Measurements from ENCODE around the gene CD151.

CD151 gene

DNA sequence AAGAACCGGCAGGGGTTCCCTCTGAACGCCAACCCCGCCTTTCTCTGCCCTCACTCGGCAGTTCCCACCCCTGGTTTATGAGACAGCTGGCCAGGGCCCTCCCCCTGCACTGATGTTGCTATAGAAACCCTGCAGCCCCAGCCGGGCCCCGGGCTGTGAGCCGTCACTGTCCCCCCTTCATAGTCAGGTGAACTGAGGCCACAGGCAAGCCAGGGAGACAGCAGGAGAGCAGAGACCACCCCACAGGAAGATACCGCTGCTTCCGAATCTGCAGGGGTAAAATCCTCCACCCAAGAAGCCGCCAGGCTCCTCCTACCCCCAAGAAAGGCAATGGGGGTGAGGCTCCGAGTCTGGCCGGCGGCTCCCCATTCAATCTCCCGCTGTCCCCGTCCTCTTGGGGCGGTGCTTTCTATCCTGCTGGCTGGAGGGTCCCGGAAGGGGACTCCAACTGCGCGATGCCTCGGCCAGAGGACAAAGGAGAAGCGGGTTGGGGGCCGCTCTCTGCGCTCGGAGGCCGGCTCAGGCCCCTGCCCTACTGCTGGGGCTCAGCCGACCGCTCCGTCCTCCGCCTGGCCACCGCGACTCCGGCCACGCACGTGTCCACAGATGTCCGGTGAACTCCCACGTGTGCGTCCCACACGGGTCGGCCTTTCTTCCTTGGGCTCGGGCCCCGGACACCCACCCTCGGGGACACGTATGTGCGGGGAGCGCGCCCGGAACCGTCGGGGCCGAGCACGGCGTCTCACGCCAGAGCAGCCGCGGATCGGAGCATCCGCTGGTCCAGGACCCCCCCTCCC, 35.3 kb upstream of the CD151 start:
- peak; percentile 82 for DNase-seq (ENCODE audit: low read depth)

GRCh38 chr11:798093-798713, 34.5 kb upstream of the CD151 start, which contains the start of gene SLC25A22:
SLC25A22 (minus strand) TSS chr11:798281; CDS start chr11:795006, 3,275 bp downstream.
- DNase-seq (ENCODE audit: low read depth): peak; percentile 65

DNA sequence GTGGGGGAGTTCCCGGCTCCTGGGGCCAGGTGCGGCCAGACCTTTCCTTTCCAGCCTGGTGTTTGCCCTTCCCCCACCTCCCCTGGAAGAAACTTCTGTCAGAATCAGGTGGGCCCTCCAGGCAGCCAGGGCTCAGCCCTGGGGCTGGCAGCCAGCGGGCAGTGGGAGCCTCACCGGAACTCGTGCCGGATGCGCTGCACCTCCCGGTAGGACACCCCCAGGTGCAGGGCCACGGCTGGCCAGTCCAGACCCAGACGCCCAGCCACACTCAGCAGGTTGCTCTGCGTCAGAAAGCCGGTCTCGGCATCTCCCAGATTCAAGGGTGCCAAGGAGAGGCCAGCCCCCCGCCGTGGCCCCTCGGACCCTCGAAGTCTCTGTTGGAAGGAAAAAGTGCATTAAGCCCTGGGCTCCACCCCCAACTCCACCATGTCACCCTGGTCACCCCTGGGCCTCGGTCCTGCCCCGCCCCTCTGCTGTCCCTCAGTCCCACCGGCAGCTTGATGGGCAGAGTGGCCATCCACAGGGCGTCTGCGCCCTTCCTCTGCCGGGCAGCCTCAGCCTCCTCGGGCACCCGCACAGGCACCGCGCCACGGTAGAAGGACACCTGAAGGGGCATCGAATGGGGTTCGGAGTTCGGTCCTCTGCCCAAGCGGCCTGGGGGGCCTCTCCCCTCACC, 33.0 kb upstream of the CD151 start:
- no peak for DNase-seq (ENCODE audit: low read depth)

- DNase-seq (ENCODE audit: low read depth): no peak
Observed at GRCh38 chr11:800473-800872, 32.3 kb upstream of the CD151 start.

- DNase-seq (ENCODE audit: low read depth): no peak
Observed at GRCh38 chr11:801097-801780, 31.5 kb upstream of the CD151 start.

GRCh38 chr11:802018-802617, 30.6 kb upstream of the CD151 start:
- DNase-seq (ENCODE audit: low read depth): no peak

DNA sequence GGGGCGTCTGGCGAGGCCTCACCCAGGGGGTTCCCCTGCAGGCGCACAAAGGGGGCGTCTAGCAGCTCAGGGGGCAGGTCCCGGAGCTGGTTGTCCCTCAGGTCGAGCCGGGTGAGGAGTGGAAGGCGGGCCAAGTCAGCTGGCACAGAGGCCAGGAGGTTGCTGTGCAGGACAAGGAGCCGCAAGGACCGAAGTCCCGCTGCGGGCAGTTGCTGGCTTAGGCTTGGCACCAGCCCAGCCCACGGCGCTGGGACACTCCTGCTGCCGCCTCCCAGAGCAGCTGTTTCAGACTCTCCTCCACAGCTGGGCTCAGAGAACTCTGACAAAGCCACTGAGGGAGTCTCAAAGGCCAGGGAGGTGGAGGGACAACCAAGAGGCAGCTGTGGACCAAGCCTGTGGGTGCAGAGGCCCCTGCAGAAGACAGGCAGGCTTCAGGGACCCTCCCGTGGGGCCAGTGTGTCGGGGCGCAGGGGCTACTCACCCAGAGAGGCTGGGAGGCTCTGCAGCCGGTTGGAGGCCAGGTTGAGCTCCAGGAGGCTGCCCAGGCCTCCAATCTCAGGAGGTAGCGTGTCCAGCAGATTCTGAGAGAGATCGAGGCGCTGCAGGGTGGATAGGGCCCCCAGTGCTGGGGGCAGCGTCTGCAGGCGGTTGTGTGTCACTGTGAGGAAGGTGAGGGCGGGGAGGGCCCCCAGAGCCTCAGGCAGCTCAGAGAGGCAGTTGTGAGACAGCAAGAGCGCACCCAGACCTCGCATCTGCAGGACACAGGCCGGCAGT, 29.9 kb upstream of the CD151 start:
- DNase-seq (ENCODE audit: low read depth): no peak

DNA sequence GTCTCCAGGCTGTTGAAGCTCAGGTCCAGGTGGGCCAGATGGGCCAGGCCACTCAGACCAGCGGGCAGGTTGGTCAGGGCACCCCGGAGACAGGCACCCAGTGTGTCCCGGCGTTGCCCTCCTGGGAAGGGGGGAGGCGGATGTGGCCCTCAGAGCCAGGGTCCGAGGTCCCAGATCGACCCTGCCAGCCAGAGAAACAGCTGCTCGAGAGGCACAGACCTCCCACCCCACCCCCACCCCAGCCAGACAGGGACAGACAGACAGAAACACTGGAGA, 29.3 kb upstream of the CD151 start:
- no peak for DNase-seq (ENCODE audit: low read depth)

DNA sequence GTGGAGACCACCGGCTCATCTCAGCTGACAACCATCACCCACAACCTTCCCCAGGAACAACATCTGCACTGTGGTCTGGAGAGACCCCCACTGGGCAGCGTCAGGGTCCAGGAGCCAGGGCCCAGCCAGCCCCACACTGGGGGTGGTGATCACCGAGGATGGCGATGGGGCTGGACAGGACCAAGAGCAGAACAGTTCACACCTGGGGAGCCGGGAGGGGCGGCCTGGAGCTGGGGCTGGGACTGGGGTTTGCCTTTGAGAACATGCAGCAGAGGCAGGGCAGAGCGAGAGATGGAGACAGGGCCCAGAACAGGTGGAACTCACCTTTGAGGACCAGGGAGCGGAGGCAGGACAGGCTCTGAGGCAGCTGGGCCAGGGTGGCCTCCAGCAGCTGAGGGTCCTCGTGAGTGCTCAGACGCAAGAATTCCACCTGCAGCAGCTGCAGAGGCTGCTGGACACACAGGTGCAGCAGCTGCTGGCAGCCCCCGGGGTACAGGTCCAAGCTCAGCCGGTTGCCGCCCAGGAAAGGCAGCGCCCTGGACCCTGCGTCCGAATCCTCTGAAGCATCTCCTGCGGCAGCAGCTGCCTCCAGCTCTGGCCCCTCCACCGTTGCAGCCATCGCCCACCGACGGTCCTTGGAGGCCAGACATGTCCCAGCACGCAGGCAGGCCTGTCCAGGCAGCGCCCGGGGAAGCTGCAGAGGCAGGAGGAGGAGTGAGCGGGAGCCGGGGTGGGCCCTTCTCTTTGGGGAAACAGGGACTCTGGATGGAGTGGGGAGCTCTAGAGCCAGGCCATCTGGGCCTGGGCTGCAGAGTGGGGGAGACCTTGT, 28.8 kb upstream of the CD151 start:
- no peak for DNase-seq (ENCODE audit: low read depth)

GRCh38 chr11:804599-804964, 28.2 kb upstream of the CD151 start:
- no peak for DNase-seq (ENCODE audit: low read depth)

DNA sequence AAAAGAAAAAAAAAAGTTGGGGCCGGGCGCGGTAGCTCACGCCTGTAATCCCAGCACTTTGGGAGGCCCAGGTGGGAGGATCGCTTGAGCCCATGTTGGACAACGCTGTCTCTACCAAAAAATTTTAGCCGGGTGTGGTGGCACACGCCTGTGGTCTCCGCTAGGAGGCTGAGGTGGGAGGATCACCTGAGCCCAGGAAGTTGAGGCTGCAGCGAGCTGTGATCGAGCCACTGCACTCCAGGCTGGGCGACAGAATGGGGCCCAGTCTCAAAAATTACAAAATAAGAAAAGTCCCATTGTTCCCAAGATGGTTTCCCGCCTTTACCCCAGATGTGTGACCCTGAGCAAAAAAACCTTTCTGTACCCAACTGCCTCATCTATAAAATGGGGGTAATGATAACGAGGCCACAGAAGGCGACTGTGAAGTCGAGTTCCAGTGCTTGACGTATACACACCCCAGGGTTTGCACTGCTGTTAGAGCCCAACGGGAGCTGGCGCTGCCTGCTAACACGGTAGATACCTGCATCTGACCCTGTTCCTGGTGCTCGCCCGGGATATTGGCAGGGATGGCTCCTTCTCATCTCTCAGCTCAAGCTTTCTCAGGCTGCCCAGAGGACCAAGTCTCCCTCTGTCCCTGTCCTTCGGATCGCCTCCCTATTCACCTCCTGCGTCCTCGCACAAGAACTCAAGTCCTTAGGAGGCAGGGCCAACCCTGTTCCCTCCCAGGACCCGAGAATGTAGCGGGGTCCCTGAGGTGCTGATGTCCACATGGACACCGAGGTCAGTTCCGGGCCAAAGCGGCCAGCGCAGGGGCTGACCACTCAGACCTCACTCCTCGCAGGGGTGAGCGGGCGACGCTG, 24.1 kb upstream of the CD151 start:
- DNase-seq (ENCODE audit: low read depth): no peak

DNA sequence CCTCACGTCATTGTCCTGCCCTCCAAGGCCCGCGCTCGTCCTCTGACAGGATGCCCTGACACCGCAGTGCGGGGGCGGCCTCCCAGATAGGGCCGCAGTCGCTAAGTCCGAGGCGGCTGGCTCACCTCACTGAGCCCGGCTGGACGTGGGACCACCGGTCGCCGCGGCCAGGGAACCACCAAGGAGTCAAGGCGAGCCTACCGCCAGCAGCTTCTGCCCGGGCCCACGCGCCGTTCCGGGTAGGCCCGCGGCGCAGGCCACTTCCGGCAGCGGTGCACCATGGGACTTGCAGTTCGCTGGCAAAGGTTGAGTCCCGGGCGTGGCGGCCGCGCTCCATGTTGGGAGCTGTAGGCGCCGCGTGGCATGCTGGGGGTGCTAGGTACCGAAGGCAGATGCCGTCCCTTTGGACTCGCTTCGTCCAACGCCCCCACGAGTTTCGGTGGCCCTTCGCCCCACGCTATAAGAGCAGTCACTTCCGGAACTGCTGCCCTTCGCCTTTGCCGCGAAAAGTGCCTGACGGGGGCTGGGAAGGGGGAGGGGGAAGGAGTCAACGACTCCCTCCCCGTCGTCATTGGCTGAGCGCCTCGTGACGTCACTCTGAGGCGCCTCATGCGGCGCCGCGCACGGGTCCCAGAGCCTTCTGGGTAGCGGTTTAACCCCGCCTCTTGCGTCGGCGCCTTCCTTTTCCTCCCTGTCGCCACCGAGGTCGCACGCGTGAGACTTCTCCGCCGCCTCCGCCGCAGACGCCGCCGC, 23.3 kb upstream of the CD151 start, which contains the start of gene RPLP2:
RPLP2 (plus strand) TSS at position 681 of the 753 bp plus-strand sequence. CDS start 268 bp downstream, outside the sequence.
- DNase-seq (ENCODE audit: low read depth): peak; percentile 95

DNA sequence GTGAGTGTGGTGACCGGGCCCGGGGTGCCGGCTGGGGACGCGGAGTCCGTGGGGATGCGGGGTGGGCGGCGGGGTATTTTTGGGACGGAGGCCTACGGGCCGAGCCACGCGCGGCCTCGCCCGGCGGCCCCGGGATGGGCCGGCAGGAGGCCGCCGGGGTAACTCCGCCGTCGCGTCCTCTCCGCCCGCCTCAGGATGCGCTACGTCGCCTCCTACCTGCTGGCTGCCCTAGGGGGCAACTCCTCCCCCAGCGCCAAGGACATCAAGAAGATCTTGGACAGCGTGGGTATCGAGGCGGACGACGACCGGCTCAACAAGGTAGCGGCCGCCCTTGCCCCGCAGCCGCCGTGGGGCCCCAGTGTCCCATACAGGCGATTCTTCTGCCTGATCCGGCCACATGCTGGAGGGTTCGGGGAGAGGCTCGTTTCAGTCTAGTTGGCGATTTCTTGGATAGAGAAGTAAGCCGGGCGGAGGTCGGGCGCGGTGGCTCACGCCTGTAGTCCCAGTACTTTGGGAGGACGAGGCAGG, 22.6 kb upstream of the CD151 start:
- DNase-seq (ENCODE audit: low read depth): no peak

GRCh38 chr11:811446-812245, 21.1 kb upstream of the CD151 start:
- DNase-seq (ENCODE audit: low read depth): no peak

DNA sequence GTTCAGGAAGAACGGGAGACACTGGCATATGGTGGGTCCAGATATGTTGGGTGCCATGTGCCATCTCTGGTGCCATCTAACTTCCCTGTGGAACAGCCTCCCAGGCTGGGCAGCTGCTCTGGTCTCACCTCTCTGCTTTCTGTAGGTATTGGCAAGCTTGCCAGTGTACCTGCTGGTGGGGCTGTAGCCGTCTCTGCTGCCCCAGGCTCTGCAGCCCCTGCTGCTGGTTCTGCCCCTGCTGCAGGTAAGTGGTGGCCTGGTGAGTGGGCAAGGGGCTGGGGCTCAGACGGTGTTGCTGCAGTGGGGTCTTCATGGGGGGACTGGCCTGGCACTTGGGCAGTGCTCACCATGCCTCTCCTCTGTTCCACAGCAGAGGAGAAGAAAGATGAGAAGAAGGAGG, 20.4 kb upstream of the CD151 start:
- DNase-seq (ENCODE audit: low read depth): no peak

- DNase-seq (ENCODE audit: low read depth): no peak
Observed at GRCh38 chr11:813072-813455, 19.7 kb upstream of the CD151 start.

- no peak for DNase-seq (ENCODE audit: low read depth)
Observed at GRCh38 chr11:813456-814096, 19.2 kb upstream of the CD151 start.

Data from T-helper 22 cell (primary cell).